GM21825 (cell line): ENCODE measurements around the gene TRPV2.

Experiments used
- ATAC-seq: cut with Tn5 transposase; IDR thresholded peaks from one replicate; pipeline ENCODE4 v1.9.1; 2021; ENCODE audit warnings: mild to moderate bottlenecking, moderate library complexity; ENCODE audit not compliant: unreplicated experiment

Gene TRPV2

DNA sequence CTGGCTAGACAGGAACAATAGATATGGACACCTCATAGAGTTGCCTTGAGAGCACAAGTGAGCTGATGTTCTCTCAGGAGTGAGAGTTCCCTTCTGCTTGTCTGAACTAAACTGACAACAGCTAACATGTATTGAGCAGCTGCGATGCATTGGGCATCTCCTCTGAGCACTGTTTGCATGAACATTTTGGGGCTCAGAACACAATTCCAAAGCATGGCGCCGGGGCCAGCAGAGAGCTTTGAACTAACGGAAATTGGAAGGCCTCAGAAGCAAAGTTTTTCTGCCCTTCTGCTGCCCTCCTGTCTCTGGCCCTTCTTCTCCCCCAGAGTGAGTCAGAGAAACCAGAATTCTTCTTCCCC is 38.1 kb downstream of the TRPV2 start:
- ATAC-seq: no peak

DNA sequence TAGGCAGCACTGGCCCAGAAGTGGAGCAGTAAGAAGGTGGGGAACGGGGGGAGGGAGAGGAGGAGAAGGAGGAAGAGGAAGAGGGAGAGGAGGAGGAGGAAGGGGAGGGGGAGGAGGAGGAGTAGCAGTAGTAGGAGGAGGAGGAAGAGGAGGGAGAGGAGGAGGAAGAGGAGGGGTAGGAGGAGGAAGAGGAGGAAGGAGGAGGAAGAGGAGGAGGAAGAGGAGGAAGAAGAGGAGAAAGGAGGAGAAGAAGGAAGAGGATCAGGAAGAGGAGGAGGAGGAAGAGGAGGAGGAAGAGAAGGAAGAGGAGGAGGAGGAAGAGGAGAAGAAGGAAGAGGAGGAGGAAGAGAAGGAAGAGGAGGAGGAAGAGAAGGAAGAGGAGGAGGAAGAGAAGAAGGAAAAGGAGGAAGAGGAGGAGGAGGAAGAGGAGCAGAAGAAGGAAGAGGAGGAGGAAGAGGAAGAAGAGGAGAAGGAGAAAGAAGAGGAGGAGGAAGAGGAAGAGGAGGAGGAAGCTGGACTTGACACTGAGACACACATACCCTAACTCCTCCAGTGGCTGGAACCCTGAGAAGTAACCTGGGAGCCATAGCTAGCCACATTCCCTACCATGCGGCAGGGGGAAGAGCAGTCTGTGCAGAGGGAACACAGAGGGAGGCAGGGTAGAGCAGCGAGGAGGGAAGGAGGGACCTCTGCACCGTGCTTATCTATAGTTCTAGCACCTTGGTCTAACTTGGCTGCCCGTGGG is 40.8 kb downstream of the TRPV2 start:
- no peak for ATAC-seq

DNA sequence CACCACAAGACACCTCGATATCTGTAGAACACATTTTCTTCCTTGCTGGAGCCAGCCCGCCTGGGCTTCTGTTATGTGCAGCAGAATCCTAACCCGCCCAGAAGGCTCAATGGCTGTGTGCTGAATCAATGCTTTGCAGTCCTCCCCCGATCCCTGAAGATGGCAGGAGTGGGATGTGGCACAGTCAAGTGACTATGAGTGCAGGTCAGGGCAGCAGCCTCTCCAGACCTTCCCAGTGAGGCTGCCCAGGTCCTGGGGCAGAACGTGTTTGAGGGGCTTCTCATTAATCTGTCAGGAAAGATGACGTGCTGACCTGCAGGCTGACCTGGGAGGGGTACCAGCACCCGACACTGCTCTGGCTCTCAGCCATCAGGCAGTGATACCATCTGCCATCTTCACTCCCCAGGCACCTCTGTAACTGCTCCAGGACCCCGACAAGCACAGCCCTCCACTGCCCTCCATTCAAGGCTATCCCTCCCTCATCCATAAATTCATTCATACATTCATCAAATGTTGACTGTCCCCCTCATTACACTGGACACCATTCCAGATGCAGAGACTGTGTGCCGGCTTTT is 41.5 kb downstream of the TRPV2 start:
- ATAC-seq: no peak

DNA sequence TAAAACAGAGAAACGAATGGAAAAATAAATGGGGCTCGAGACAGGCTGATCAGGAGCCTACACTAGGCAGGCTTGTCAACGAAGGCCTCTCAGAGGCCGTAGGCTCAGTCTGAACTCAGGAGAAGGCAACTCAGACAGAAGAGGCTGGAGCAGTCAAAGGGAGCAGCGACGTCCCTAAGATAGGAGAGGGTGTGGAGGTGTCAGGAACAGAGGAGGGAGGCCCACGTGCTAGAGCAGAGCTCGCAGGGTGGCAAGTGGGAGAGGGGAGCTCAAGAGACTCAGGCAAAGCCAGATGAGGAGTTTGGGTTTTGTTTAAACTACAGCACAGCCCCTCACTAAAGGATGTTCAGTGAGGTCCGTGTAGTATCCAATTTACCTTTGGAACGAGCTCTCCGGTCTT is 43.9 kb downstream of the TRPV2 start:
- no peak for ATAC-seq

DNA sequence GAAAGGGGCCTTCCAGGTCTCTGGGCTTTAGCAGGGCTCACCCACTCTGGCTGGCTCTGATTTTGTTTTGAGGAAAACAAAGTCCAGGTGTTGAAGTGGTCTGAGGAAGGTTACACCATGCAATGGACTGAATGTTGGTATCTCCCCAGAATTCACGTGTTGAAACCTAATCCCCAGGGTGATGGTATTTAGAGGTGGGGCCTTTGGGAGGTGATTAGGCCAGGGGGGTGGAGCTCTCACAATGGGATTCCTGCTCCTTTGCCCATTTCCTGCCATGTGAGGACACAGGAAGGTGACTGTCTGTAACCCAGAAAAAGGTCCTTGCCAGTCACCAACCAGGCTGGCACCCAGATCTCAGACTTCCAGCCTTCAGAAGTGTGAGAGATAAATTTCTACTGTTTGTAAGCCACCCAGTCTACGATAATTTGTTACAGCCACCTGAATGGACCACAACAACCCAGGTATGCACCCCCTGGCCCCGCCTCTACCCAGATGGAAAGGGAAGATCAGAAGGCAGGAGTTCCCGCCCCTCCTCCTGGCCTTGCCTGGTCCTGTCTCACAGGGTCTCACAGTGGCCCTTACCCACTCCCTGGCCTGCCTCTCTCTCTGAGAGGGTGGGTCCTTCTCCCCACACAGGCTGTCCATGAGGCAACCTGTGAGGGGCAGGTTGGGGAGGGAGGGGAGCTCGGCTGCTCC is 44.6 kb downstream of the TRPV2 start:
- ATAC-seq: no peak

DNA sequence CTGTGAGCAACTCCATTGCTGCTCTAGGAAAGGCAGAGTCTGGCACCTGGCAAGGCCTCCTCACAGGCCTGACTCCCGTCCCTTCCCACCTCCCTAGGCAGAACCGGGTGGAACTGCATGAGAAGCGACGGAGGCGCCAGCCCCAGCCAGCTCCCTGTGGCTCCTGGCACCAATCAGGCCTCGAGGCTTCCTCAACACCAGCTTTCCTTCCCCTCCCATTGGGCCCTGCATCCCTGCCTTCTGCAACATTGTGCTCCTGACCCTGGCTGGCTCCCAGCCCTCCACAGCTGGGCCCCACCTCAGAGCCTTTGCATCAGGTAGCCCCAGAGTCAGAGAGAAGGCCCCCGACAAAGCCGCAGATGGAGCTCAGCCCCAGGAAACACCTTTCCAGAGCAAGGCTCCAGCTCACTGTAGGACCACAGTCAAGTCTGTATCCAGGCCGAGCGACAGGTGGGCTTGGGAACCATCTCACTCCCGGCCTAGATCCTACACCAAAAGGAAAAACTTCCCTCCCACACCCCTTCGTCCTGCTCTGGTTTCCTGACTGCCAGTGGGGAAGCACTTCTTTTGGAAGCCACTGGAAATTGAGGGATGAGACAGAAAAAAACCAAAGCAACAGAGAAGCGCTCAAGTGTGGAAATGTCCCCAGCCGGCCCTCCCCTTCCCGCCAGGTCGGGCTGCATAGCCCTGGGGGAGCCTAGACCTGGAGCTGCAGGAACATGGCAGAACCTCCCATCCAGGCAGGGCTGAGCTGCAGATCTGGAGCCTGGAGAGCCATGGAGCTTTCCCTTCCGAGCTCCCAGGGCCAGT is 45.6 kb downstream of the TRPV2 start:
- ATAC-seq: no peak

DNA sequence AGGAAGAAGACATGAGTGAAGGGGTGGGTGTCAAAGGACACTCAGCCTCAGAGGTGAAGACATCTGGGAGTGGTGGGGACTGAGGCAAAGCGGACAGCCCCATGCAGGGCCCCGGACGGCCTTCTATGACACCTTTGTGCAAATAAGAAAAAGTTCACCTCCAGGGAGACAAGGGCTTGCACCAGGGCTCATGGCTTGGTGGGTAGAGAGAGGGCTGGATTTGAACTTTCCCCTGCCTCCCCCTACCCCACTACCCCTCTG is 46.2 kb downstream of the TRPV2 start:
- no peak for ATAC-seq

DNA sequence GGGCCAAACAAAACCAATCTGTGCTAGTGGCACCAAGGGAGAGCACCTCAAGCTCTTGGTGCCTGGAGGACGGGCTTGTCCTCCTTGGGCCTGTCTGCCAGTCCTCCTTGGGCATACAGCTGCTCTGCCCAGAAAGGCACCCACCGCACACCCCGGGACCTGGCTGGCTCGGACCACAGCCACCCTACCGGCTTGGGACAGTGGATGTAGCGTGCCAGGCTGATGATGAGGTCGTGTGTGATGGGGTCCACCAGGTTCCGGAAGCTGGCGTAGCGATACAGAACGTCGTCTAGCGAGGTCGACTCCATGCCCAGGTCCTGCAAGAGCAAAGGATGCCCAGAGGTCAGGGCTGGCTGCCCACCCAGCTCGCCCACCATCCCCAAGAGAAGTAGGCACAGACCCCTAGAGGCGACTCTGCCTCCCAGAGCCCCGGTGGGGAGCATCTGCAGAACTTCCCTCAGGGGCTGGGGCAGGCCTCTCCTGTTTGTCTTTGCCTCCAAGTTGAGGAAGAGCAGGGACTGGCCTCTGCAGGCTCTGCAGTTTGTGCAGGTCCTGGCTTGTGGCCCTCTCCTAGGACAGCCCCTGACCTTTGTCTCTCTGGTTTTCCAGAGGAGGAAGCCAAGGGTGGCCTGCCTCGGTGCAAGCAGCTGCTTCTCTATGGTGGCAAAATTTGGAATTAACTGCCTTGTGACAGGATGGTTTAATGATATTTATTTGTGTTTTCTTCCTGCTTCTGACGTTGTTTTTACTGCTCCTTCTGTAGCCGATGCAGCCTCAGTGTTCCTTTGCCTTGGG is 46.9 kb downstream of the TRPV2 start:
- no peak for ATAC-seq

DNA sequence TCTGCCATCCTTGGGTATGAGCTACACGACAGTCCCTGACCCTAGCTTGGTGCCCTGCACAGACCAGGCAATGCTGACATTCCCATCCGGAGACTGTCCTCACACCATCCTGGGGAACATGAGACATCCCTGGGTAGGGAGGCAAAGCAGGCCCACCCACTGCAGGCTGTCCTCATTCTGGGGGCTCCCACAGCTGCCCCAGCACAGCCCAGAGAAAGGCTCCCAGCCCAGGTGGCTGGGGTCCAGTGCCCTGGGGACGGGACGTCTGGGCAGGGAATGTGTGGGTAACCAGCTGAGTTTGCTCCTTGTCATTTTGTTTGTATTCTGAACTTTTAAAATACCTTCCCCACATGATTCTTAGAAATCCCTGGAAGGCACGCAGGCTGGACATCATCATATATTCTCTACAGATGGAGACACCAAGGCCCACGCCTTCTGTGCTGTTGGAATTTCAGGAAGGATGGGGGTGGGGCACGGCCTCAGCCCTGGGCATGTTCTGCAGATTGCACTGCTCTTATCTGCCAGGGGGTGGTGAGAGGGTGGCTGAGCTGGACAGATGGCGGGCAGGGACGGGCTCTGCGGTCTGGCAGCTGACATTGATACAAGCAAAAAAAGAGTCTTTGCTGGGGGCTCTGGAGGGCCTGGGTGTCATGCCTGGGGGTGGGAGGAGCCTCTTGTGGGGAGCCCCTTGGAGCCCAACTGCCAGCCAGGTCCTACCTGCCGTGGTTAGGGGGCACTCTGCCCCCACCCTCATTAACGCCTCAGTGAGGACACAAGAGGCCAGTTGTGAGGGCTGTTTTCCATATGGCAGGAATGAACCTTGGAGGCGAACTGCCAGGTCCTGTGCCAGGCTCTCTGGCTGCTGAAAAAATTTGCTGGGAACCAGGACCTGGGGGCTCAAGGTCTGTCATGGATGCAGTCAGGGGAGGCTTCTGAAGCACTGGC is 48.3 kb downstream of the TRPV2 start:
- no peak for ATAC-seq

DNA sequence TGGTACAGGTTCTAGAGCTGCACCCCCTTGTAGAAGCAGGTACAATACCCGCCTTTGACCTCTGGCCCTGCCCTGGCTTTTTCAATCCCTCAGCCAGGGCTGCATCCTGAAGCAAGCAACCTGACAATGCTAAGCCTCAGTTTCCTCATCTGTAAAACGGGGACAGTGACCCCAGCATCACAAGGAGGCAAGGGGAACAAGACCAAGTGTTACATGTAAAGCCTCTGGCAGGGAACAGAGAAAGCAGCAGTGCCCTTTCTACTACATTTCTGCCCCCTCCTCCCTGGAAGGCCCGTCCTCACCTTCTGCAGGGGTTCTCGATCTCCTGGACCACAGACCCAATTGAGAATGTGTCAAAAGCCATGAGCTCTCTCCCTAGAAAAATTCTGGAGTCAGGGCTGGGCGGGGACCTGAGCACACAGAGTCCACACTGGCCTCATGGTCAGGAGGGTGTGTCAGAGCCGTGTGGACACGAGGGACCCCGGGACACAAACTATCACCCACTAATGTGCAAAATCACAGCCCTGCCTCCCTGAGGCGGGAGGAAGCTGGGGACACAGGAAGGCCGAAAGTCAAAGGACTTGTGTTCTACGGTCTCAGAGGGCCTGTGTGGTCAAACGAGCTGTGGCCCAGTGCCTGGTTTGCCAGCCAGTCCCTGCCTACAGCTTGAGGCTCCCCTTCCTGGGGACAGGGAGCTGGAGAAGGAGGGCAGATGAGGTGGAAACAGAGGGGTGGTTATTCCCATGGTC is 49.1 kb downstream of the TRPV2 start:
- ATAC-seq: no peak

DNA sequence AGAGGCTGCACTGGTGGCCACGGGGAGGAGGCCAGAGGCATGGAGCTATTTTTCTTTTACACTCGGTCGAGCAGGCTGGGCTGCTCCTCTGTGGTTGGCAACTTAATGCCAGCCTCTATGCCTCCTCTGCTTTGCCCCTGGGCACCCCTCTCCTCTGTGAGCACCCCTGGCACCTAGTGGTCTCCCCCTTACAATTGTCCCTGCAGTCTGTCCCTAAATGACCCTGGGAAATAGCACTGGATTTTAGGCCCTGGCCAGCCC is 49.6 kb downstream of the TRPV2 start:
- ATAC-seq: no peak

DNA sequence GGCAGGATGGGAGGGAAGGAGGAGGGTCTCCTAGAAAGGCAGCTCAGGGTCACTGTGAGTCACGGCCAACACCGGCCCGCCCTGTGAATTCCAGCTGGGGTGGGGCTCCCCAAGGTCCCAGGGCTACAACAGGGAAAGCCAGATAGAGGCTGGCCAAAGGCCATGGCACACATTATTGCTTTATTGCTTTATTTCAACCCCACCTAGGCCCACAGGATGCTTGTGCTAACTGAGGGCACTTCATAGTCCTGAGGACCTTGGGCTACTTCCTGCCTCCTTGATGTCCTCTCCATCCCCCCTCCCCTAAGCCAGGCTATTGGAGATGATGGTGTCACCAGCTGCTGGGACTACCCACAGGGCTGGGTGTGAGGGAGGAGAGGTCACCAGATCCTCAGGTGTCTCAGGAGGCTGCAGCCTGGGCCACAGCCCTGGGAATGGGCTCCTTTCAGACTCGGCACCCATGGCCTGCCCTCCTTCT is 50.5 kb downstream of the TRPV2 start:
- no peak for ATAC-seq

DNA sequence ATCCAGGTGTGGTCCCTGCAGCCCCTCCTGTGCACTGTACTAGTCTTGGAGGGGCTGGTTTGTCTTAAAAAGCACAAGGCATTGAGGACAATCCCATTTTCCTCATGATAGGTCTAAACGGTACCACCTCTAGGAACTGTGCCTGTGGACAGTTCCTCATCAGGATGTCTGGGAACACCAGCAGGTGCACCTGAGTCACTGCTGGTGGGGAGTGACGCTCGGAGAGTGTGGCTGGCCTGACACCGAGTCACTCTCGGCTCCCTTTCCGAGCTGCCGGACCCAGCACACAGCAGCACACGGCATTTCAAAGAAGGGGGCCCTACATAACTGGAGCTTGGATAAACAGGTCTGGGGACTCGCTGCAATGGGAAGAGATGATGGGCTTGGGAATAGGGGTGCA is 51.0 kb downstream of the TRPV2 start:
- ATAC-seq: no peak

DNA sequence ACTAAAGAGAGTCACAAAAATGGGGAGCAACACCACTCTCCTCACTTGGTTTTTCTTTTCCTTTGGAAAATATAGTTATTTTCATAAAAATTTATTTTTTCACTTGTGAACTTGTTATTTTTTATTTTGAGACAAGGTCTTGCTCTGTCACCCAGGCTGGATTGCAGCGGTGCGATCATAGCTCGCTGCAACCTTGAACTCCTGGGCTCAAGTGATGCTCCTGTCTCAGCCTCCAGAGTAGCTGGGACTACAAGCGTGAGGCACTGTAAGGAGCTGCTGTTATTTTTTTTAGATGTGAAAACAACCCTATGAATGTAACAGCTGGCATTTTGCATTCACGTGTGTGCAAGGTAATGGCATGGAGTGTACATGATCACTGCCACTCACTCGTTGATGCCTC is 51.7 kb downstream of the TRPV2 start:
- no peak for ATAC-seq

DNA sequence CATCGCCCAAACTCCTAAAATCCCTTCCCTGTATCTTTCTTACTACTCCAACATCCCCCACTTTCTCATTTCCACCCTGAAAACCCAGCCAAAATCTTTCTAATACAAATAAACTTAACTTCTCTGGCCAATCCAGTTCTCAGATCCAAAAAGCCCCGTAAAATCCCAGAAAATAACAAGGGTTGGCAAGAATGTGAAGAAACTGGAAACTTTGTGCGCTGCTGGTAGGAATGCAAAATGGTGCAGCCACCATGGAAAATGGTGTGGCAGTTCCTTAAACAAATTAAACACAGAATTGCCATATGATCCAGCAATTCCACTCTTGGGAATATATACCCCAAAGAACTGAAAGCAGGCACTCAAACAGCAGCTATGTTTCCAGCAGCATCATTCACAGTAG is 52.5 kb downstream of the TRPV2 start:
- no peak for ATAC-seq

DNA sequence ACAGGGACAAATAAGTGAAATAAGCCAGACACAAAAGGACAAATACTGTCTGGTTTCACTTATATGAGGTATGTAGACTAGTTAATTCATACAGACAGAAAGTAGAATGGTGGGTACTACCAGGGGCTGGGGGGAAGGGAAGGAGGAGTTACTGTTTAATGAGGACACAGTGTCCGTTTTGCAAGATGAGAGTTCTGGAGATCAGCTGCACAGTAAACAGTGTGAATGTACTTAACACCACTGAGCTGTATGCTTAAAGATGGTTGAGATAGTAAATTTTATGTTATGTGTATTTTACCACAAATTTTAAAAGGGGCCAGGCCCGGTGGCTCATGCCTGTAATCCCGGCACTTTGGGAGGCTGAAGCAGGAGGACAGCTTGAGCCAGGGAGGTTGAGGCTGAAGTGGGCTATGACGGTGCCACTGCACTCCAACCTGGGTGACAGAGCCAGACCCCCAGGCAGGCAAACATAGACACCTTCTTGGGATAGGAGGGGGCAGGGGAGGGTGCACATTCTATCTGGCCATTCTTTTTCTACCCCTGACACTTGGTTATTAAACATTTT is 53.1 kb downstream of the TRPV2 start:
- no peak for ATAC-seq

DNA sequence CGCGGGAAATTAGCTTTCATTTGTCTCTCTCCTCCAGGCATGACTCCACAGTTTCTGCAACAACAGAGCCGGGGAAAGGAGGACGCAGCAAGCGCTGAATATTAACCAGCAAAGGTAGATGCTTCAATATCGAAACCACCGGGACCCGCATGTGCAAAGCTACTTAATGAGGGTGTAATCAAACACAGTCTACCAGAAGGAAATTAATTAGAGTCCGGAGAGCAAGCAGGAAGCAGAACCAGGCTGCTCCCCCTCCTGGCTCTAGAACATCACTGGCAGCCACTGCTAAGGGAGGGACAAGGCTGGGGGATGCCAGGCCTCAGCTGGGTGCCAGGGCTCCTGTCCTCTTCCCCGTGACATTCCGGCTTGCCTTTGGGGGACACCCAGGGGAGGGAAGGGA is 54.9 kb downstream of the TRPV2 start:
- ATAC-seq: no peak

DNA sequence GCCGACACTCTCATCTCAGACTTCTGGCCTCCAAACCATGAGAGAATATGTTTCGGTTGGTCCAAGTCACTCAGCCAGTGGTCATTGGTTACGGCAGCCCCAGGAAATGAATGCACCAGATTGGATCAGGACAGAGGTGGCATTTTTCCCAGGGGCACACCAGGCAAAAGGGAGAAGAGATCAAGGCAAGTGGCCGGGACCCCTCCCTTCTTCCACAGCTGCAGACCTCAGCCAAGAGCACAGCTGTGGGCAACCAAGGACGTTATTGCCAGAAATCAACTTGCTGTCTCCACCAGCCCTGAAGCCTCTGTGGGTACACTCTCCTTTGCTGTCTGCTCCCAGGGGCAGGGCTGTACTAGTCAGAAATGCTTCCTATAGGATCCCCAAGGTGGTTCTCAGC is 55.9 kb downstream of the TRPV2 start:
- ATAC-seq: no peak

DNA sequence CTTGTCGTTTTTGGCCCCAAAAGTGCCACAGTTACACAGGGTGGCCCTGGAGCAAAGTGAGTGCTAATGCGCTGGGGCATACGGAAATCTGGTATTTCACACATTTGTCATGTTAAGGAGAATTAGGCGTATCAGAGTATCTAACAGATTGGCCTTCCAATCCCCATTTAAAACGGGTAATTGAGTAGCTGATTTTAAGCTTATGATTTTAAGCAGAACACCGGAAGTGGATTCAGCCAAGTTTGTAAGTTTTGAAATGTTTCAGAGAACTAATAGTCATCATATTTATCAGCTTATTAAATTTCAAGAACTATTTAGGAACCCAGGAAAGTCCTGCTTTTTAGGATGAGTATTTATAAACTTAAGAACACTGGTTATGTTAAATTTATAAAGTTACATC is 57.2 kb downstream of the TRPV2 start:
- ATAC-seq: no peak
